CD1c-positive myeloid dendritic cell (primary cell): ENCODE results near the gene ZNF554.

ENCODE experiments used
- DNase-seq: peaks from one replicate; pipeline ENCODE4 v3.0.0-alpha.2; 2016; ENCODE audit errors: extremely low spot score

Gene ZNF554

DNA sequence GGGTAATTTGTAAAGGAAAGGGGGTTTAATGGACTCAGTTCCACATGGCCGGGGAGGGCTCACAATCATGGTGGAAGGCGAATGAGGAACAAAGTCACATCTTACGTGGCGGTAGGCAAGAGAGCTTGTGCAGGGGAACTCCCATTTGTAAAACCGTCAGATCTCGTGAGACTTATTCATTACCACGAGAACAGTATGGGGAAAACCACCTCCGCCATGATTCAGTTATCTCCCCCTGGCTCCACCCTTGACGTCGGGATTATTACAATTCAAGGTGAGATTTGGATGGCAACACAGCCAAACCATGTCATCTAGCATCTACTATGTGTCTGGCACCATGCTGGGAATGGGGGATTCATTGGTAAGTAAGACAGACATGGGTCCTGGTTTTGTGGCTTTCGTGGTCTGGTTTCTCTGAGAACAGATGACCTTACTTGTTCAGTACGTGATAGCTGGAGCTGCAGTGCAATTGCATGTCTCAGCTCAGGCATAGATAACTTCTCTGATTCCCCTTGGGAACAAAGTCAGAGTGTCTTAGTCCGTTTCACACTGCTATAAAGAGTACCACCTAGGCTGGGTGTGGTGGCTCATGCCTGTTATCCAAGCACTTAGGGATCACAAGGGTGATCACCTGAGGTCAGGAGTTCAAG is 8.3 kb downstream of the ZNF554 start:
- DNase-seq, result no peak

GRCh38 chr19:2834294-2834871 is 14.7 kb downstream of the ZNF554 start:
- DNase-seq, result no peak

DNA sequence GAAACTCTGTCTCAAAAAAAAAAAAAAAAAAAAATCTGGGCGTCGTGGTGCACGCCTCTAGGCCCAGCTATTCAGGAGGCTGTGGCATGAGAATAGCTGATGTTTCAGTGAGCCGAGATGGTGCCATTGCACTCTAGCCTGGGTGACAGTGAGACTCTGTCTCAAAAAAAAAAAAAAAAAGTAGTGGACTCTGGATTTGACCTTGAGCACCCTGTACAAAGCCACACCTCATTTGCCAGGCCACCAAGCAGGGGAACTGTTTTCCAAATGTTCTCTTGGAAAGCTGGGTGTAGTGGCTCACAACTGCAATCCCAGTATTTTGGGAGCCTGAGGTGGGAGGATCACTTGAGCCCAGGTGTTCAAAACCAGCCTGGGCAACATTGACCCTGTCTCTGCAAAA is 17.8 kb downstream of the ZNF554 start:
- DNase-seq, result no peak

DNA sequence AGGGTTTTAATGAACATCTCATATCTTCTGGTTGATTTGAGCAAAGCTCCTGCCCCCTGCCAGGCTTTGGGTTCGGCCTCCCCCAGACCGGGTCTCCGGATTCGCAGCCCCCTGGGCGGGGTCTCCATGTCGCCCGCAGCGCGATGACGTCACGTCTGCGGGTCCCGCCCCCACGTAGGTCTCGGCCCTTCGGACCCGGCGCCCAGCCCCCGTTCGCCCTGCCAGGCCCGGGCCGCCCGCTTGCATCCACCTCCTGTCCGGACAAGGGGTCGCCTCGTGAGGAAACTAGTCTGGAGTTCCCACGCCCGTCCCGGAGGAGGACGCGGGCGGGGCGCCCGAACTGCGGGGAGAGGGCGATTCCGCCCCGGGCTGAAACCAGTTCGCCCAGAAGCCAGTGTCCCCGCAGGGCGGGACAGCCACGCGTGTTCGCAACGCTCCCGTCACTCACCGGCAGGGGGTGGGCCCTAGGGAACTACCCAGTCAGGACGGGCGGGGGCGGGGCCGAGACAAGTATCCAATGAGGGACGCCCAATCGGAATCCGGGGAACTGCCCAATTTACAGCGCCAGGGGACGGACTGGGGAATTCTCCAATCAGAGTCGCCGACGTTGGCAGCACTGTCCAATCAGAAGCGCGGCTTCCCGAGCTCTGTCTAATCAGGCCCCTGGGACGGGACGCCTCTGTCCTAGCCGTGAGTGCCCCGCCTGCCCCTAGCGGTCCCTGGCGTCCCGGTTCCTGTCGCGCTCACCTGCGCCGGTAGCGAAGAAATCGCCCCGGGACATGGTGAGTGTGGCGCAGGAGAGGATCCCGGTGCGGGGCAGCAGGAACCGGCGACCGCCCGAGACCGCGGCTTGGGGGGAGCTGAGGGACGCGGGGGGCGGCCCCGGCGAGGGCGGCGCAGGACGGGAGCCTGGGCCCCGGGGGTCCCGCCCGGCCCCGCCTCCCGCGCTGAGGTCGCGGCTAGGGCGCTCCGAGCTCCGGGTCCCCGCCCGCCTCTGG is 21.4 kb downstream of the ZNF554 start, which contains the start of gene ZNF555:
Gene ZNF555, plus strand, starts transcription at position 682 of the 998 bp plus-strand sequence. Its CDS starts 98 bp downstream, at position 780.
- DNase-seq, result peak; percentile 99

DNA sequence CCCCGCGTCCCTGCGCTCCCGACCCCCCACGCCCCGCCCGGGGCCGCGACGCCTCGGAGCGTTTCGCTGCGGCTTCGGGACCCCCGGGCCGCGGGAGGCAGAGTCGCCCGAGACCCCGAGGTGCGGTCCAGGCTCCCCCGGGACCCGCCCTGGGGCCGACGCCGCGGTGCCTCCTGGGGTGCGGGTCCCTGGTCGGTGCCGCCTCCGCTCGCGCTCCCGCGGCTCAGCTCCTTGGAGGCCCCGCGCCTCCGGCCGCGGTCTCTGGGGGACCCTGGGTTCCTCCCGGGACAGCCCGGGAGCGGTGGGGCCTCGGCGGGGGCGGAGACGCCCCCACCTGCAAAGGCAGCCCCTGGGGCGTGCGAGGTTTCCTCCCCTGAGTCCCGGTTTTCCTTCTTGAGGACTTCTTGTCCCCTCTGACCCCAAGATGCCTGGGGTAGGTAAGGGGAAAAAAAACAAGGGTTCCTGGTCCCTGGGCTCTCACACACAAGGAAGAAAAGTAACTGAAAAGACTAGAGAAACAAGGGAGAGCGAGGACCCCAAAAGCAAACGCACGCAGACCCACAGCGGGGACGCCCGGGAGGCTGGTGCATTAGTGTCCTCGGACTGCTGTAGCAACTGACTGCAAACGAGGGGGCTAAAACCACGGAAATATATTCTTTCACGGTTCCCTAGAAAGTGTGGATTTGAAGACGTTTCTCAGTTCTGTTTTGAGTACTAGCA is 22.3 kb downstream of the ZNF554 start:
- peak; percentile 4 for DNase-seq

- DNase-seq, result no peak
These were observed 25.4 kb downstream of the ZNF554 start for GRCh38 chr19:2845107-2845506.

GRCh38 chr19:2846180-2846894 is 26.7 kb downstream of the ZNF554 start:
- no peak for DNase-seq

DNA sequence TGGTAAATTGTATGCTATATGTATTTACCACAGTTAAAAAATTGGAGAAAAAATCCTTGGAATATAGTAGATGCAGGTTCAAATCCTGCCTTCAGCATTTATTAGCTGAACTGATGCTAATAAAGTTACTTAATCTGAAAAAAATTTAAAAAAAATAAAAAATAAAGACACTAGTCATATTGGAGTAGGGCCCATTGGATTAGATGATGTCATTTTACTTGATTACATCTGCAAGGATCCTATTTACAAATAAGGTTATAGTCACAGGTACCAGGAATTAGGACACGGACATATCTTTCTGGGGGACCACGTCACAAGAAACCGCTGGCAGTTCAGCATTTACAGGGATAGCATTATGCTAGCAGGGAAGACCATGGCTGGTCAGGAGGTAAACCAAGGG is 27.8 kb downstream of the ZNF554 start:
- DNase-seq, result no peak

- DNase-seq, result no peak
These were observed 28.9 kb downstream of the ZNF554 start for GRCh38 chr19:2848616-2849015.

DNA sequence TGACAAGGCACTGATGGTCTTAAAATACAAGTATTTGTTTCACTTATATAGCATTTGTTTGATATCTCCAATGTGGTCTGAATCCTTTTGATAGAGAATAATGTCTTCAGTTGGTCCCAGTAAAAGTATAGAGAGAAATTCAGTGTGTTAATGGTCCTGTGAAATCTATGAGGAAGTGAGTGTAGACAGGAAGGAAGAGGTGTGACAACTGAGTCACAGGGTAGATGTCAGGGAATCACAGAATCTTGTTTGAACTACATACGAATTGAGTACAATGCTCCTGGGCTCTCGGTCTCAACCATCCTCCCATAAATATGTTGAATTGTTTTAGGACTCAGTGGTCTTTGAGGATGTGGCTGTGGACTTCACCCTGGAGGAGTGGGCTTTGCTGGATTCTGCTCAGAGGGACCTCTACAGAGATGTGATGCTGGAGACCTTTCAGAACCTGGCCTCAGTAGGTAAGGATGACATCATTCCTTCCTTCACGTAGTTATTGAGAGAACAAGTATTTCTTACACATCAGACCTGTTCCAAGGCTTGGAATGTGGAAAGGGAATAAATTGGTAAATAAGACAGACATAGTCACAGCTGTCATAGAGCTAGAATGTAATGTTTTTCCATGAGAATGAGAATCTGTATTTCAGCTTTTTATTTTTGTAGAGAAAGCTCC is 30.7 kb downstream of the ZNF554 start:
- no peak for DNase-seq

GRCh38 chr19:2852598-2852997 is 32.9 kb downstream of the ZNF554 start:
- no peak for DNase-seq

DNA sequence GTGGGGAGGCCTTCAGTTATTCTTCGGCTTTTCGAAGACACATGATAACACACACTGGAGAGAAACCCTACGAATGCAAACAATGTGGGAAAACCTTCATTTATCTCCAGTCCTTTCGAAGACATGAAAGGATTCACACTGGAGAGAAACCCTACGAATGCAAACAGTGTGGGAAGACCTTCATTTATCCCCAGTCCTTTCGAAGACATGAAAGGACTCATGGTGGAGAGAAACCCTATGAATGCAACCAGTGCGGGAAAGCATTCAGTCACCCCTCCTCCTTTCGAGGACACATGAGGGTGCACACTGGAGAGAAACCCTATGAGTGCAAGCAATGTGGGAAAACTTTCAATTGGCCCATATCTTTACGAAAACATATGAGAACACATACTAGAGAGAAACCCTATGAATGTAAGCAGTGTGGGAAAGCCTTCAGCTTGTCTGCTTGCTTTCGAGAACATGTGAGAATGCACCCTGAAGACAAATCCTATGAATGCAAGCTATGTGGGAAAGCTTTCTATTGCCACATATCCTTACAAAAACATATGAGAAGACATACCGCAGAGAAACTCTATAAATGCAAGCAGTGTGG is 33.4 kb downstream of the ZNF554 start:
- DNase-seq, result no peak

DNA sequence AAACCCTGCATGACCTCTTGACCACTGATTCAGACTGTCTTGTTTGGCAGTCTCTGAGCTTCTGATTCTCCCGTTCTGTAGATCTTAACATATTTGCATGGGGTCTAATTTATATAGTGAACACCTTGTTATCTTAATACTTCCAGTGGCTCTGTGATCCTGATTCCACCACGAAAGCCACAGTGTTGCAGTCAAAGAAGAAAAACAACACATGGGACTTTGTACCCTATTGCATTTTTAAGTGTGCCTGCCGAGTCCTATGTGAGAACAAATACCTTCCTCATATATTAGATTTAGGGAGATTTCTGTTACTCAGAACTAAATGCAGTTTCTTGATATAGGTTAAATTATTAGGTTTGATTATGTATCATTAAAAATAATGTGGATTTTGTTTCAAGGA is 35.2 kb downstream of the ZNF554 start:
- DNase-seq, result no peak

DNA sequence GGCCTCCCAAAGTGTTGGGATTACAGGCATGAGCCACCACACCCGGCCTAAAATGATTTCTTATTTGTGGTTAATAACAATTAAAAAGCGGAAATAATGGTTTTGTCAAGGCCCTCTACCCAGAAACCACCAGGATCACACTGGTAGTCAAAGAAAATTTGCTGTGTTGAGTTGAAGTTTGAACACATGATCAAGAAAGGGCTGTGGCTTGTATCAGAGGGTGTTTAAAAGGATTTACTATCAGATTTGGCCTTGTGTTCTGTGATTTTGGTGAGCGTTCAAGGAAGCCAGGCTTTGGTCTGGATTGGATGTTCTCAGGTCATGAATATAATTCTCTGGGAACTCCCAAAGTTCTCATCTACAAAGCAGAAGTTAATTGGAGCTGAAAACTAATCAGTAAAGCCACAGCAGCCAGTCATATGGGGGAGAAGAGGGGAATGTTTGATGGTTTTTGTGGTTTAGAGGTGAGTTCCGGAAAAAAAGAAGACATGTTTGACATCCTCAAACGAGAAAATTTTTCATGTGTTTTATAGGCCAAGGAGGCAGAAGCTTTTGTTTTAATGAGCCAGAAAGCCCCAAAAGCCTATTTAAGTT is 36.9 kb downstream of the ZNF554 start:
- DNase-seq, result no peak

DNA sequence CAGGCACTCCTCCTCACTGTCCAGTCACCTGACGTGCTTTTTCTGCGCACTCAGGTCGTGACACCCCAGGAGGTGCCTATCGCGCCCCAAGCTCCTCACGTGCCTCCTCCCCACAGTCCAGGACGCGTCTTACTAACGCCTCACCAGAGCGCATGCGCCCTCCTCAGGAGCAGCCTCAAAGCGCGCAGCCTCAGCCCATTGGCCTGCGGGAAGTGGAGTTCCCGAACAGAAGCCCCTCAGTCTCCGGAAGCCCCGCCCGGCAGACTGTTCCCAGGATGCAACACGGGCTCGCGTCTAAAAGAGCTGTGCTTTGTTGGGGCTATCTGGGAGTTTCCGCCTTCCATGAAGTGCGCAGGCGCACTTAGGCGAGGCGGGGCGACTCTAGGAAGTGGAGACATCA is 39.2 kb downstream of the ZNF554 start:
- no peak for DNase-seq

- no peak for DNase-seq
These were observed 44.1 kb downstream of the ZNF554 start for GRCh38 chr19:2863816-2864215.

DNA sequence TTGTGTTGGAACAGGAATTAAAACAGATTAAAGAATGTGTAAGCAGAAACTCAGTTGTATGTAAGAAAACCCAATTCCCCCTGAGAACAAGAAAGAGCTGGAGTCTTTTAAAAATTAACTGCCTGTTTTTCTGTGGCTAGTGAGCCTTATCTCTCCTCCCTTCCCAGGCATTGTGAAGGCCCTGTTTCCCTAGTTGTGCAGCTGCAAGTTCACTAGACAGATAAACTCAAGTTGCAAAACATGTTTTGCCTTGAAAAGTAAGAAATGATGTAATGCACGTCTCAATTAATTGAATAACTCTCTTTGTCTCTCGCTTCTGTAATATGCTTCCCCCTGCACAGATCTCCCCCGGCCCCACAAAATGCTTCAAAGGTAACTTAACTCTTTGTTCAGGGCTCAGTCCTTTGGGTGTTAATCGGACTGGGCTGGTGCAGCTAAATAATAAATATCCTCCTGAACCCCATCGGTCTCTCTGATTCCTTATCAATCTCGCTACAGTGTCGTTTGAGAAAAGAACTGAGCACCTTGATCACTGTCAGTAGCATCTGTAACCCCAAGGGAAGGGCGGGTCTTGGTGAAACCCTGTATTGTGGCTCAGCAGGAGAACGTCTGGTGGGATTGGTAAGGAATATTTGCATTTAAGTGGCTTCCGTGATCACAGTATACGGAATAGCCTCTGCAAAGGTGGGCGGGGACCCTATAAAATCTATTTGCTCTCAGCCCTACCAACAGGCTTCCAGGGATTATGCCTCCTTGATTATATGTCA is 45.8 kb downstream of the ZNF554 start:
- no peak for DNase-seq

- DNase-seq, result no peak
These were observed 46.9 kb downstream of the ZNF554 start for GRCh38 chr19:2866495-2867024.
